IPS-18c (cell line): Measurements from ENCODE around the gene EXOSC3.
"Not testable (repeated sequence)": the region's sequence is repeated elsewhere in the genome, so short reads cannot be mapped to it uniquely, and the experiment has no call there.

ENCODE experiments used
- H3K4me3 ChIP-seq: 2 replicates; pipeline ENCODE4 v1.7.0; 2013; ENCODE audit warnings: low read depth, mild to moderate bottlenecking, low read length, moderate library complexity; ENCODE audit not compliant: insufficient read depth
- H3K9me3 ChIP-seq: one replicate; pipeline ENCODE4 v1.6.1; 2013; ENCODE audit warnings: mild to moderate bottlenecking, low read length, moderate library complexity; ENCODE audit not compliant: control insufficient read depth, insufficient read depth

EXOSC3 gene

GRCh38 chr9:37784616-37785483 is at the start of gene EXOSC3:
Gene EXOSC3 (minus strand): TSS chr9:37785064. CDS start chr9:37785044, 20 bp downstream.
- peak within 1 kb of the TSS; percentile 78 for H3K4me3 ChIP-seq

GRCh38 chr9:37827483-37828165 is 42.8 kb upstream of the EXOSC3 start:
- Histone ChIP-seq H3K4me3 (no peak overlapping the region), H3K9me3 (no peaks in the 10 kb centered on the region)

More at GRCh38 chr9:37784616-37785483, at the start of gene EXOSC3:
- peaks cover 2% of the 10 kb centered on the region for H3K9me3 ChIP-seq

- H3K4me3 ChIP-seq, H3K9me3 ChIP-seq: not testable (repeated sequence)
Measured at GRCh38 chr9:37825174-37825573, 40.3 kb upstream of the EXOSC3 start.

GRCh38 chr9:37820142-37820541 is 35.3 kb upstream of the EXOSC3 start:
- H3K9me3 ChIP-seq = no peaks in the 10 kb centered on the region
- no peak overlapping the region for H3K4me3 ChIP-seq

GRCh38 chr9:37818849-37819248 is 34.0 kb upstream of the EXOSC3 start:
- H3K9me3 ChIP-seq = no peaks in the 10 kb centered on the region

GRCh38 chr9:37812773-37813379 is 28.0 kb upstream of the EXOSC3 start:
- H3K4me3 ChIP-seq = no peak overlapping the region
- H3K9me3 ChIP-seq = no peaks in the 10 kb centered on the region

More at GRCh38 chr9:37818849-37819248, 34.0 kb upstream of the EXOSC3 start:
- no peak overlapping the region for H3K4me3 ChIP-seq

- Histone ChIP-seq H3K4me3 (no peak overlapping the region), H3K9me3 (no peaks in the 10 kb centered on the region)
Measured at GRCh38 chr9:37811906-37812476, 27.1 kb upstream of the EXOSC3 start.

GRCh38 chr9:37809676-37810075 is 24.8 kb upstream of the EXOSC3 start:
- not testable (repeated sequence) for H3K4me3 ChIP-seq, H3K9me3 ChIP-seq

- no peaks in the 10 kb centered on the region for H3K9me3 ChIP-seq
- H3K4me3 ChIP-seq = no peak overlapping the region
Measured at GRCh38 chr9:37806271-37806670, 21.4 kb upstream of the EXOSC3 start.

GRCh38 chr9:37801959-37802711 is 17.3 kb upstream of the EXOSC3 start:
- Histone ChIP-seq H3K4me3 (peak overlapping the region; percentile 97), H3K9me3 (peaks cover 4% of the 10 kb centered on the region)

GRCh38 chr9:37801287-37801850 is 16.5 kb upstream of the EXOSC3 start:
- Histone ChIP-seq H3K9me3 (peaks cover 4% of the 10 kb centered on the region), H3K4me3 (peak overlapping the region; percentile 97)

GRCh38 chr9:37800631-37801286 is 15.9 kb upstream of the EXOSC3 start, which contains the start of gene DCAF10:
Gene DCAF10 (plus strand): TSS chr9:37800797. CDS start chr9:37800867, 70 bp downstream.
- peak within 1 kb of the TSS; percentile 97 for H3K4me3 ChIP-seq
- H3K9me3 ChIP-seq = peaks cover 4% of the 10 kb centered on the region

GRCh38 chr9:37798677-37799076 is 13.8 kb upstream of the EXOSC3 start:
- Histone ChIP-seq H3K4me3 (no peak overlapping the region), H3K9me3 (peaks cover 4% of the 10 kb centered on the region)

- Histone ChIP-seq H3K4me3 (no peak overlapping the region), H3K9me3 (peaks cover 4% of the 10 kb centered on the region)
Measured at GRCh38 chr9:37796232-37796631, 11.4 kb upstream of the EXOSC3 start.

GRCh38 chr9:37792122-37792521 is 7.3 kb upstream of the EXOSC3 start:
- H3K9me3 ChIP-seq = peaks cover 2% of the 10 kb centered on the region
- H3K4me3 ChIP-seq = no peak overlapping the region

GRCh38 chr9:37790096-37790495 is 5.2 kb upstream of the EXOSC3 start:
- H3K9me3 ChIP-seq = peaks cover 2% of the 10 kb centered on the region
- H3K4me3 ChIP-seq = no peak overlapping the region
